AG20443 (cell line): ENCODE measurements around the gene HOXC5.
"Not testable (repeated sequence)": the region's sequence is repeated elsewhere in the genome, so short reads cannot be mapped to it uniquely, and the experiment has no call there.

Source experiments
- DNase-seq: peaks from one replicate; pipeline ENCODE4 v3.0.0; 2012; ENCODE audit warnings: low spot score, mixed read lengths

The HOXC5 gene

GRCh38 chr12:54033980-54034784 is 1.3 kb downstream of the HOXC5 start:
- DNase-seq = peak; percentile 67

GRCh38 chr12:54034785-54035310 is 2.0 kb downstream of the HOXC5 start:
- DNase-seq = no peak

GRCh38 chr12:54035568-54036264 is 2.9 kb downstream of the HOXC5 start:
- no peak for DNase-seq

- DNase-seq = peak; percentile 74
Observed at GRCh38 chr12:54036620-54037359, 3.9 kb downstream of the HOXC5 start.

DNA sequence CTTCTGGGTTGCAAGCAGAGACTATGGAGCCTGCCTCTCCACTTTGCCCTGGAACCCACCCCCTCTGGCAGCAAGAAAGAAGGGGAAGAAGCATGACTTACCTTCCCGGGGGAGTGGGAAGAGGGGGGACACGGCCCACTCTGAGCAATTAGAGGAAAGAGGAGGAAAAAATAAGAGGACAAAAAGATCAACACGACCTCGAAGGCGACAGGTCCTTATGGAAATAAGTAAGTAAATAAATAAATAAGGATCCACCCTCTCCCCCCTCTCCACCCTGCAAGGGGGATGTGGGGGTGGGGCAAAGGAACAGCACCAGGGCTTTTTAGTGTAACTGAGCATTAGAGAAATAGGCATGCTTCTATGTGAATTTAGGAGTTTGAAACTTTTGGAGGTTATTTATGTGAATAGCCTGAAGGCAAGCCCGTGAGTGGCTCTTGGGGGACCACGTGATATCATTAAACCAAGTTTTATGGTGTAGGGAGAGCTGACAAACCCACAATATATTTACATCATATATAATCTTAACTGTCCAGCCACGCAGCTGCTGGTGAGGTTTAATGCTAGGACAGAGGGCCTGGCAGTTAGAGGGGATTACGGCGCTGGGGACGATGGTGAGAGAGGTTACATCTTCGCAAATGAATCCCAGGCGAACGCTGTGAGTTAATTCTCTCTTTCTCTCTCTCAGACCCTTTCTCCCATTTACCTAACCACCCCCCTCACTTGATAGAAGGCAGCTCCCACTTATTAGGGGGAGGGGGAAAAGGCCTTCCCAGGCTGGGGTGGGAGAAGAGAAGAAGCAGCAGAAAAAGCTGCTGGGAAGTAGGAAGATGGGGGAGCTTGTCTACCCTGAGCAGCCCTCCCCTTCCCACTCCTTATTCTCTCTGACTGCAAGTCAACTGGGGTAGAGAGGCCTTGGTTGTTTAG is 4.8 kb downstream of the HOXC5 start:
- no peak for DNase-seq

DNA sequence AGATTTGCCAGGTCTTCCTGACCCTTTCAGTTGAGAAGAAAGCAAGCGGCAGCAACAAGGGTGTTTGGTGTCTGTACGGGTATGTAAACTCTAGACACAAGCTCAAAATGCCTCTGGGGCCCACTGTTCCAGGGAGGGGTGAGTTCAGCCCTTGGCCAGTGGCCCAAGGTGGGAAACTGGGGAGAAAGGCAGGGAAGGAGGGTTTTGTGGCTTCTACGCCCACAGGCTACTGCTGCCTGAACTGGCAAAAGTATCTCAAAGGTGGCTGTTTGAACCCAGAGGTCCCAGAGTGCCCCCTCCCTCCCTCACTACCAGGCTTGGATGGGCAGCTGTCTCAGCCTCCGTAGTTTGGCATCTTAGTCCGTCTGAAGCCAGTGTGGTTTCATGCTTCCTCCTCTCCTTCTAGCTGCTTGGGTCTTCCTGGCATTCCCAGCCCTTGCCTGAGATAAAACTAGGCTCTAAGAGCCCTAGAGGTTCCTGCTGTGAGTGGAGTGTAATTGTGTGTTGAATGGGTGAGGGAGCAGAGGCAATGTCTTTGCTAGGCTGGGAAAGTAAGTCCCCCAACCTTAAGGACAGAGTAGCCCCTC is 5.5 kb downstream of the HOXC5 start:
- DNase-seq = no peak

GRCh38 chr12:54038871-54039414 is 6.1 kb downstream of the HOXC5 start:
- no peak for DNase-seq

- peak; percentile 46 for DNase-seq
Observed at GRCh38 chr12:54039417-54040147, 6.7 kb downstream of the HOXC5 start.

DNA sequence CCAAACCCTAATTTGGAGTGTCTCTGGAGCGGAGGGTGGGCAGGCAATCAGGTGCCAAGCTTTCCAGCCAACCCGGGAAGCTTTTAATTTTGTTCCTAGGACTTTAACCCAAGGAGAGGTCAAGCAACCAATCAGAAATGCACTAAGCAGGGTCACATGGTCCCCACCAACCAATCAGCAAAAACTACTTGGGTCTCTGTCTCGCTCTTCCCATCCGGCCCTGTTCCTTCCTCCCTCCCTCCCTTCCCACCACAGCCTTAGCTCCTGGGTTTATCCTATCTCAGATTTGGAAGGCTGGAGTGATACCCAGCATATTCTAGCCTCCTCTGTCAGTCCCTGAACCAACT is 7.3 kb downstream of the HOXC5 start:
- DNase-seq = peak; percentile 69

DNA sequence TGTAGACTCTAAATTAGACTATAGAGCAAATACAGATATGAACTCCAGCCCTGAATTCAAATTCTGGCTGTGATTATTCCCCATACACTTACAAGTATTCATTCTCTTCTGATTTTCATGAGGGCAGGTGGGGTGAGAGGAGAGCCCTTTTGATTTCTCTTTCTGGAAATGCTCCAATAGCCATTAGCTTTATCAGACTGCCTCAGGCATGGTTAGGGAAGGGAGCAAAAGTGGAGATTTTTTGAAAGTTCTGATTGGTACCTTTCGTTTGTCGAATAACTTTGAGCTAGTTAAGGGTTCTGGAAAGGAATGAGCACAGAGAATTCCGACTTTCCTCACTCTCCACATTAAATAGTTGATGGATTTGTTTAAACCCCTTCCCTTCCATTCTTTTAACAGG is 7.8 kb downstream of the HOXC5 start:
- no peak for DNase-seq

DNA sequence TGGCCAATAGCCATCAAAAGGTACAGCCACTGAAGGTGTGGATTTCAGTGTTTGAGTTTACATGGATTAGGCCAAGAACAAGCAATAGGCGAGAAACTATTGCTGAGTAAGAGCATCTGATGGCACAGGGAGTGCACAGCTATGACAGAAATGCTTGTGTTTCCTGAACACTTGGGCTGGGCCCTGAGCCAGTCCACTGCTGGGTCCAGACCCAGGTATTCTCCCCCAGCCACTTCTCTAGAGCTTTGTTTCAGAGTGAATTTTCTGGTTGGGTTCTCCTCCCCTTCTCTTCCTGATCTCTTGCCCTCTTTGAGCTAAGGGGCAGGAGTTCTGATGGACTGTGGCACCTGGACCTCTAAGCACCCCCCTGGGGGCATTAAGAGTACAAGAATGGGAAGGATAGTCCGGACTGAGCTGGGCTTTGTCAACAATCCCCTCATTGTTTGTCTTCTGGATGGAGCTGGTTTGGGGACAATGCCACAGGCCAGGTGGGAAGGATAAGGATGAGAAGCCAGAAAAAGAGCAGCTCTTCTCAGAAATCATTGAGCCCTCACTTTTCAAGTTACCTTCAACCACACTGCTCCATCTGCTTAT is 8.3 kb downstream of the HOXC5 start:
- no peak for DNase-seq

DNA sequence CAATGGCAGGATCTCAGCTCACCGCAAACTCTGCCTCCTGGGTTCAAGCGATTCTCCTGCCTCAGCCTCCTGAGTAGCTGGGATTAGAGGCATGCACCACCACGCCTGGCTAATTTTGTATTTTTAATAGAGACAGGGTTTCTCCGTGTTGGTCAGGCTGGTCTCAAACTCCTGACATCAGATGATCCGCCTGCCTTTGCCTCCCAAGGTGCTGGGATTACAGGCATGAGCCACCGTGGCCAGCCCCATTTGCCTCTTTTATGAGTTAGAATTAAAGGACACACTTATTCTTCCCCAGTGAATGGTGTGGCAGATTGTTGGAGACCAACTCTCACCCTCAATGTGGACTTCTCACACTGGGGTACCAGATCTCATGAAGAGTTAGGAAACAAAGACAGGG is 9.2 kb downstream of the HOXC5 start:
- DNase-seq = not testable (repeated sequence)

DNA sequence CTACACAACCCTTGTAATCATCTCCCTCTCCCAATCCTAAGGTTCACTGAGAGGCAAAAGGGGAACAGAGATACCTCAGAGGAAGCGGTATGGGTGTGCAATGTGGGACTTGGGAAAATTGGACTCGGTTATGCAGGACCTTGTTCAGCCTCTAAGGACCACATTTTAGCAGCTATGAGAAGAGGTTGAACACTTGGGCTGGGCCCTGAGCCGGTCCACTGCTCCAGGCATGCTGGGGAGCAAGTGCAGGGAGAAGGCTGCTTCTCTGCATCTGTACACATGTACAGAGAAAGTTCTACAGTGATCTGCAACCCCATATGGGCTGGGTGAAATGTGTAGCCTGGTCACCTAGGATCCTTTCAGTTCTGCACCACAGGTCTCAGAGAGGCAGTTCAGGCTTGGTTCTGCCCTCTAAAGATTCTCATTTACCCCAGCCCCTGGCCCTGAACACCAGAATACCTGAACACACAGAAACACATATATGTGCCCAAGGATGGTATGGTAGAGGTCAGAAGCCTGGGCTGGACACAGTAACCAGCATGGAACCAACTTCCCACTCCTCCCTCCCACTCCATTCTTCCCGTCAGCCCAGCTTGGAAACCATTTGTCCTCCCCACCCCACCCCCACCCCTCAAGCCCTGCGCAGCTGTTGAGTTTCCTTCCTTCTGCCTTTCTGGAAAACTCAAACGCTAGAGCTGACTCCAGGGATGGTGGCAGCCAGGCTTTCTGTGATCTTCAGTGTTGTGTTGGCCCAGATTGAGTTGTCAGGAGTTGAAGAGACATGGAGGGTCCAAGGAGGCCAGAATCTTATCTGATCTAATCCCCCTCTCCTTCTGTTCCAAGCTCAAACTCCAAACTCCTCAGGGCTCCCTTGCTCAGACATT is 10.4 kb downstream of the HOXC5 start:
- no peak for DNase-seq

DNA sequence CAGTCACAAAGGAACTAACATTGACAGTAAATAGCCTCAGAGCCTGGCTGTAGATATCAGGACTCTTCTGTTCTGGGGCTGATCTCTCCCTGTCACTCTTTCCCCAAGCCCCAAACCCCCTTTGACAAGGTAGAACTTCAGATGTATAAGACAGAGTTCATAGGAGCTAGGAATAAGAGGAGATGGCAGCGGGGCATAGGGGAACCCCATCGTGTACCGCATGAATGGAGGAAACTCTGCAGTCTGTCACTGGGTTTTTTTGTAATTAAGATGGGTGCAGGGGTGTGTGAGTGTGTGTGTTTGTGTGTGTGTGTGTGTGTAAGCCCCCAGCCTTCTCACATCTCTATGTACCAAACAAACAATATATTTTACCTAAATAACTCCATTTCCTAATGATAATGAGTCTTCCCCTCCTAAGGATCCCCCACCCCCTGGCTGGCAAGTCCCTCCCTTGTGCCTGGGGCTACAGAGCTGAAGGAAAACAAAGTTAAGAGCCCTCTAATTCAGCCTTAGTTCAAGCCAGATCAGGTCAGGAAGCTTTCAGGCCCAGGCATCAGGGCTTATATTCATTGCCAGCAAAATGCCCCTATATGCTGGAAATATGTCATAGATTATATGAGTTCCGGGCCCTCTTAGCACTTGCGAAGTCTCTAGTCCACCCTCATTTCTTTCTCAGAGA is 11.7 kb downstream of the HOXC5 start:
- no peak for DNase-seq

- DNase-seq = no peak
Observed at GRCh38 chr12:54045401-54045800, 12.6 kb downstream of the HOXC5 start.

- DNase-seq = no peak
Observed at GRCh38 chr12:54045868-54046521, 13.1 kb downstream of the HOXC5 start.

DNA sequence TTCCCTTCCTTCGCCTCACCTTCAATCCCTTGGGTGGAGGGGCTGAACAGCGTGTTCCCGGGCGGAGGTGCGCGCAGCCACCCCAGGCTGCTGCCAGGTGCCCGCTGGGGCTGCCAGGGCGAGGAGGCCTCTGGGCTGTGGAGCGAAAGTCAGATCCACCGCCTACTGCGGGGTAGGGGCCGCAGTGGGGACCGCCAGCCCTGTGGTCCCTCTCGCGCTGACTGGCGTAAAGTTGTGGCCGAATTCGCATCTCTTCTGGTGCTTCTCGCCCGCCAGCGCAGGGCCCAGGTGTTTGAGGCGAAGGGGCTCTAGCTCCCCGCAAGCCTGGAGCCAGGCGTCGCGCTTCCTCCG is 13.9 kb downstream of the HOXC5 start:
- DNase-seq = no peak
